ENCODE measurements around the gene MOBP.

GRCh38 chr3:39419742-39420315 is 47.7 kb upstream of the MOBP start:
- TF ChIP-seq TRIM28 (IDR thresholded peaks at IDR 0.05; ENCODE audit: borderline replicate concordance, low read length) (no peak), ZNF274 (IDR thresholded peaks at IDR 0.05; ENCODE audit: low read length) (no peak), ZNF274 (tag by site-specific recombination; IDR thresholded peaks at IDR 0.05; ENCODE audit: borderline replicate concordance) (no peak)

Data from HEK293 (cell line).